ENCODE data around the gene ARL3.

ARL3 gene

GRCh38 chr10:102633287-102633686 is 80.9 kb downstream of the ARL3 start:
- no peak for DNase-seq

GRCh38 chr10:102632394-102633111 is 81.6 kb downstream of the ARL3 start:
- no peak for DNase-seq

GRCh38 chr10:102631525-102632393 is 82.4 kb downstream of the ARL3 start:
- no peak for DNase-seq

GRCh38 chr10:102630663-102631062 is 83.5 kb downstream of the ARL3 start:
- DNase-seq: no peak

- DNase-seq: no peak
These were observed 84.3 kb downstream of the ARL3 start for GRCh38 chr10:102629661-102630614.

- no peak for DNase-seq
These were observed 85.7 kb downstream of the ARL3 start for GRCh38 chr10:102628451-102628911.

GRCh38 chr10:102627736-102628293 is 86.4 kb downstream of the ARL3 start:
- no peak for DNase-seq

GRCh38 chr10:102627291-102627735 is 86.9 kb downstream of the ARL3 start:
- no peak for DNase-seq

- no peak for DNase-seq
These were observed 88.0 kb downstream of the ARL3 start for GRCh38 chr10:102626026-102626685.

- DNase-seq: no peak
These were observed 89.2 kb downstream of the ARL3 start for GRCh38 chr10:102624751-102625645.

- DNase-seq: no peak
These were observed 90.1 kb downstream of the ARL3 start for GRCh38 chr10:102624094-102624493.

Data from NCI-H2227 treated with DMSO at 0.1 percent for 48 hours (cell line).